ENCODE measurements around the gene DISP2. TPM values are rescaled to one million over a fixed set of nuclear protein-coding genes. Genes with fewer than 3 reads are reported as not detected.

The DISP2 gene
- total and polyA plus RNA-seq, 2 of the 8 experiments (the other 6 are each of a cell fraction or from before 2014, with no cell fraction given): 0.45 to 1.2 TPM

DNA sequence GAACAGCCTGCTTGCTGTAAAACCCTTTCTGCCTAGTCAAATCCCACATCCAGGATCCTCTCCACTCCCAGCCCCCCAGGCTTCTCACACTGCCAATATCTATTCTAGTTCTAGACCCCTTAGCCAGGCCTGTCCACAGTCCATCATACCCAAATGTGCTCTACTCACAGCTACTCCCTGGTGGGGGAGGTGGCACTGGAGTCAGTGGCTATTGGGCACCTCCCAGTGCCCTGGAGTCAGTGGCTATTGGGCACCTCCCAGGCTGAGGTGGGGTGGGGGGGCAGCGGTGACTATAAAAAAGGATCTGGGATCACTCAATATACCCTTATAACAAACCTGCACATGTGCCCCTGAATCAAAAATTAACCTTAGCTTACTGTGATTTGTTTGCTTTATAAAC, 773 bp upstream of the DISP2 start (continued):
- TF ChIP-seq, protein P1, sequence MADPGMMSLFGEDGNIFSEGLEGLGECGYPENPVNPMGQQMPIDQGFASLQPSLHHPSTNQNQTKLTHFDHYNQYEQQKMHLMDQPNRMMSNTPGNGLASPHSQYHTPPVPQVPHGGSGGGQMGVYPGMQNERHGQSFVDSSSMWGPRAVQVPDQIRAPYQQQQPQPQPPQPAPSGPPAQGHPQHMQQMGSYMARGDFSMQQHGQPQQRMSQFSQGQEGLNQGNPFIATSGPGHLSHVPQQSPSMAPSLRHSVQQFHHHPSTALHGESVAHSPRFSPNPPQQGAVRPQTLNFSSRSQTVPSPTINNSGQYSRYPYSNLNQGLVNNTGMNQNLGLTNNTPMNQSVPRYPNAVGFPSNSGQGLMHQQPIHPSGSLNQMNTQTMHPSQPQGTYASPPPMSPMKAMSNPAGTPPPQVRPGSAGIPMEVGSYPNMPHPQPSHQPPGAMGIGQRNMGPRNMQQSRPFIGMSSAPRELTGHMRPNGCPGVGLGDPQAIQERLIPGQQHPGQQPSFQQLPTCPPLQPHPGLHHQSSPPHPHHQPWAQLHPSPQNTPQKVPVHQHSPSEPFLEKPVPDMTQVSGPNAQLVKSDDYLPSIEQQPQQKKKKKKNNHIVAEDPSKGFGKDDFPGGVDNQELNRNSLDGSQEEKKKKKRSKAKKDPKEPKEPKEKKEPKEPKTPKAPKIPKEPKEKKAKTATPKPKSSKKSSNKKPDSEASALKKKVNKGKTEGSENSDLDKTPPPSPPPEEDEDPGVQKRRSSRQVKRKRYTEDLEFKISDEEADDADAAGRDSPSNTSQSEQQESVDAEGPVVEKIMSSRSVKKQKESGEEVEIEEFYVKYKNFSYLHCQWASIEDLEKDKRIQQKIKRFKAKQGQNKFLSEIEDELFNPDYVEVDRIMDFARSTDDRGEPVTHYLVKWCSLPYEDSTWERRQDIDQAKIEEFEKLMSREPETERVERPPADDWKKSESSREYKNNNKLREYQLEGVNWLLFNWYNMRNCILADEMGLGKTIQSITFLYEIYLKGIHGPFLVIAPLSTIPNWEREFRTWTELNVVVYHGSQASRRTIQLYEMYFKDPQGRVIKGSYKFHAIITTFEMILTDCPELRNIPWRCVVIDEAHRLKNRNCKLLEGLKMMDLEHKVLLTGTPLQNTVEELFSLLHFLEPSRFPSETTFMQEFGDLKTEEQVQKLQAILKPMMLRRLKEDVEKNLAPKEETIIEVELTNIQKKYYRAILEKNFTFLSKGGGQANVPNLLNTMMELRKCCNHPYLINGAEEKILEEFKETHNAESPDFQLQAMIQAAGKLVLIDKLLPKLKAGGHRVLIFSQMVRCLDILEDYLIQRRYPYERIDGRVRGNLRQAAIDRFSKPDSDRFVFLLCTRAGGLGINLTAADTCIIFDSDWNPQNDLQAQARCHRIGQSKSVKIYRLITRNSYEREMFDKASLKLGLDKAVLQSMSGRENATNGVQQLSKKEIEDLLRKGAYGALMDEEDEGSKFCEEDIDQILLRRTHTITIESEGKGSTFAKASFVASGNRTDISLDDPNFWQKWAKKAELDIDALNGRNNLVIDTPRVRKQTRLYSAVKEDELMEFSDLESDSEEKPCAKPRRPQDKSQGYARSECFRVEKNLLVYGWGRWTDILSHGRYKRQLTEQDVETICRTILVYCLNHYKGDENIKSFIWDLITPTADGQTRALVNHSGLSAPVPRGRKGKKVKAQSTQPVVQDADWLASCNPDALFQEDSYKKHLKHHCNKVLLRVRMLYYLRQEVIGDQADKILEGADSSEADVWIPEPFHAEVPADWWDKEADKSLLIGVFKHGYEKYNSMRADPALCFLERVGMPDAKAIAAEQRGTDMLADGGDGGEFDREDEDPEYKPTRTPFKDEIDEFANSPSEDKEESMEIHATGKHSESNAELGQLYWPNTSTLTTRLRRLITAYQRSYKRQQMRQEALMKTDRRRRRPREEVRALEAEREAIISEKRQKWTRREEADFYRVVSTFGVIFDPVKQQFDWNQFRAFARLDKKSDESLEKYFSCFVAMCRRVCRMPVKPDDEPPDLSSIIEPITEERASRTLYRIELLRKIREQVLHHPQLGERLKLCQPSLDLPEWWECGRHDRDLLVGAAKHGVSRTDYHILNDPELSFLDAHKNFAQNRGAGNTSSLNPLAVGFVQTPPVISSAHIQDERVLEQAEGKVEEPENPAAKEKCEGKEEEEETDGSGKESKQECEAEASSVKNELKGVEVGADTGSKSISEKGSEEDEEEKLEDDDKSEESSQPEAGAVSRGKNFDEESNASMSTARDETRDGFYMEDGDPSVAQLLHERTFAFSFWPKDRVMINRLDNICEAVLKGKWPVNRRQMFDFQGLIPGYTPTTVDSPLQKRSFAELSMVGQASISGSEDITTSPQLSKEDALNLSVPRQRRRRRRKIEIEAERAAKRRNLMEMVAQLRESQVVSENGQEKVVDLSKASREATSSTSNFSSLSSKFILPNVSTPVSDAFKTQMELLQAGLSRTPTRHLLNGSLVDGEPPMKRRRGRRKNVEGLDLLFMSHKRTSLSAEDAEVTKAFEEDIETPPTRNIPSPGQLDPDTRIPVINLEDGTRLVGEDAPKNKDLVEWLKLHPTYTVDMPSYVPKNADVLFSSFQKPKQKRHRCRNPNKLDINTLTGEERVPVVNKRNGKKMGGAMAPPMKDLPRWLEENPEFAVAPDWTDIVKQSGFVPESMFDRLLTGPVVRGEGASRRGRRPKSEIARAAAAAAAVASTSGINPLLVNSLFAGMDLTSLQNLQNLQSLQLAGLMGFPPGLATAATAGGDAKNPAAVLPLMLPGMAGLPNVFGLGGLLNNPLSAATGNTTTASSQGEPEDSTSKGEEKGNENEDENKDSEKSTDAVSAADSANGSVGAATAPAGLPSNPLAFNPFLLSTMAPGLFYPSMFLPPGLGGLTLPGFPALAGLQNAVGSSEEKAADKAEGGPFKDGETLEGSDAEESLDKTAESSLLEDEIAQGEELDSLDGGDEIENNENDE (IDR thresholded peaks at IDR 0.05; ENCODE audit: insufficient replicate concordance, low read length): no peak
- TF ChIP-seq ZNF274 (IDR thresholded peaks at IDR 0.05; ENCODE audit: borderline replicate concordance, extremely low read depth, low read length) (no peak), RXRA (IDR thresholded peaks at IDR 0.05; ENCODE audit: insufficient read depth, low read depth, low read length) (no peak)

Measured in H1 (cell line).